GM21786 (cell line): ENCODE measurements around the gene XAF1.
"Not testable (repeated sequence)": the region's sequence is repeated elsewhere in the genome, so short reads cannot be mapped to it uniquely, and the experiment has no call there.

ENCODE experiments used
- ATAC-seq: cut with Tn5 transposase; IDR thresholded peaks from one replicate; pipeline ENCODE4 v1.9.1; 2021; ENCODE audit not compliant: unreplicated experiment

The XAF1 gene

GRCh38 chr17:6753006-6753445 is 2.8 kb upstream of the XAF1 start:
- no peak for ATAC-seq

GRCh38 chr17:6753546-6753945 is 2.3 kb upstream of the XAF1 start:
- ATAC-seq, result no peak

GRCh38 chr17:6755281-6755680 is 565 bp upstream of the XAF1 start:
- no peak for ATAC-seq

- peak; percentile 12 for ATAC-seq
Measured at GRCh38 chr17:6756425-6757031, 682 bp downstream of the XAF1 start.

GRCh38 chr17:6757747-6758146 is 1.9 kb downstream of the XAF1 start:
- no peak for ATAC-seq

GRCh38 chr17:6761779-6762178 is 5.9 kb downstream of the XAF1 start:
- ATAC-seq, result no peak

GRCh38 chr17:6768447-6768846 is 12.6 kb downstream of the XAF1 start:
- ATAC-seq, result no peak

- ATAC-seq, result no peak
Measured at GRCh38 chr17:6772016-6772415, 16.2 kb downstream of the XAF1 start.

- ATAC-seq, result not testable (repeated sequence)
Measured at GRCh38 chr17:6774906-6775305, 19.1 kb downstream of the XAF1 start.

GRCh38 chr17:6775871-6776405 is 20.1 kb downstream of the XAF1 start, which contains the start of gene FBXO39:
Gene FBXO39 (plus strand): TSS chr17:6776215. CDS start chr17:6779869, 3,654 bp downstream.
- no peak for ATAC-seq

GRCh38 chr17:6779411-6779810 is 23.6 kb downstream of the XAF1 start:
- no peak for ATAC-seq

- no peak for ATAC-seq
Measured at GRCh38 chr17:6780001-6780400, 24.2 kb downstream of the XAF1 start.

- no peak for ATAC-seq
Measured at GRCh38 chr17:6780886-6781285, 25.0 kb downstream of the XAF1 start.

- ATAC-seq, result no peak
Measured at GRCh38 chr17:6782244-6782643, 26.4 kb downstream of the XAF1 start.

GRCh38 chr17:6786618-6787017 is 30.8 kb downstream of the XAF1 start:
- ATAC-seq, result no peak

GRCh38 chr17:6787081-6787693 is 31.3 kb downstream of the XAF1 start:
- no peak for ATAC-seq

GRCh38 chr17:6789146-6789545 is 33.3 kb downstream of the XAF1 start:
- ATAC-seq, result no peak

GRCh38 chr17:6793748-6794493 is 38.1 kb downstream of the XAF1 start:
- no peak for ATAC-seq

- no peak for ATAC-seq
Measured at GRCh38 chr17:6796017-6796886, 40.4 kb downstream of the XAF1 start.

- no peak for ATAC-seq
Measured at GRCh38 chr17:6796887-6797490, 41.1 kb downstream of the XAF1 start.
